Testis (tissue), 2 donors: ENCODE results near the gene ZNF160.

Experiments
- CTCF ChIP-seq, 3 experiments: fragments of 450-650 bp in 2 of 3; fragments of 200-600 bp in 1 of 3; sonication (generic) in 1 of 3; IDR thresholded peaks; one replicate each; pipeline ENCODE4 v1.5.1; 2016 to 2019; ENCODE audit warnings: antibody characterized with exemption in 3 of 3, mild to moderate bottlenecking in 2 of 3, moderate library complexity in 1 of 3
- POLR2A ChIP-seq: fragments of 450-650 bp; IDR thresholded peaks from one replicate; pipeline ENCODE4 v1.6.1; 2017; ENCODE audit warnings: antibody characterized with exemption, mild to moderate bottlenecking, moderate library complexity

DNA sequence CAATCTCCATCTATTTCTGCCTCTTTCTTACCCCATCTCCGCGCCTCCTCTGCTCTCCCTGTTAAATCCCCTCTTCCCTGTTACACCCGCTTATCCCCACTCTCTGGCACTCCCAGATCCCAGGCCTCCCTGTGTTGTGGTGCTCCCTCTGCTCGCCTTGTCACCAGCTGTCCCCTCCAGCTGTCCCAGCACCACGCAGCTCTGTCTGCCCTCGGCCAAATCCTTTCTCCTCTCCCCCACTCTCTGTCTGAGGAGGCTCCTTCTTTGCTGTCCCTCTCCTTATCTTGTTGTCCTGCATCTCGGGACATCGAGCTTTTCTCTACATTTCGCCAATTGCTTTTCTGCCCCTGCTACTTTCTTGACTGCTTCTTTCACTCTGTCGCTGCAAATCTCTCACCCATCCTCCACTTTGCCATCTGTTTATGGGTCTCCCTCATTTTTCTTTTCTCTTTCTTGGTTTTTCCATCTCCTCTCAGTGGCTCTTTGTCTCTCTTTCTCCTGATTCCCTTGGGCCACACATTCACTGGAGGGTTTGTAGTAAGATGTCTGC, 941 bp downstream of the ZNF160 start:
- no peak for TF ChIP-seq CTCF (IDR thresholded peaks at IDR 0.05)
- TF ChIP-seq POLR2A: no peak
